Gastrocnemius medialis (tissue), 4 donors: ENCODE measurements around the gene TUBB3.
"Not testable (repeated sequence)": the region's sequence is repeated elsewhere in the genome, so short reads cannot be mapped to it uniquely, and the experiment has no call there.

Experiments used
- CTCF ChIP-seq, 5 experiments: fragments of 450-650 bp in 3 of 5; fragments of 200-600 bp in 2 of 5; sonication (generic) in 2 of 5; IDR thresholded peaks in 4 of 5; conservative IDR thresholded peaks in 1 of 5; 1 replicate in 4 of 5; 2 replicates in 1 of 5; pipeline ENCODE4 v1.5.1; 2016 to 2019; ENCODE audit warnings: antibody characterized with exemption in 5 of 5, mild to moderate bottlenecking in 3 of 5, moderate library complexity in 3 of 5
- POLR2A ChIP-seq, 2 donors: fragments of 450-650 bp; IDR thresholded peaks; one replicate each; pipeline ENCODE4 v1.6.1; 2017; ENCODE audit warnings: antibody characterized with exemption in 2 of 2, mild to moderate bottlenecking in 2 of 2, moderate library complexity in 2 of 2

- TF ChIP-seq CTCF (IDR thresholded peaks at IDR 0.05 in 4 of 5, conservative IDR thresholded peaks at IDR 0.05 in 1 of 5); POLR2A (IDR thresholded peaks at IDR 0.05): not testable (repeated sequence)
These were observed 8.4 kb upstream of the TUBB3 start for GRCh38 chr16:89914642-89915285.
